ENCODE data around the gene VAMP2. TPM values are rescaled to one million over a fixed set of nuclear protein-coding genes. Genes with fewer than 3 reads are reported as not detected.

VAMP2 gene
- total and polyA plus RNA-seq, 9 of the 15 experiments (the other 6 are each of a cell fraction or from before 2014, with no cell fraction given) = 2.3 to 31.8 (median 6.0) TPM

DNA sequence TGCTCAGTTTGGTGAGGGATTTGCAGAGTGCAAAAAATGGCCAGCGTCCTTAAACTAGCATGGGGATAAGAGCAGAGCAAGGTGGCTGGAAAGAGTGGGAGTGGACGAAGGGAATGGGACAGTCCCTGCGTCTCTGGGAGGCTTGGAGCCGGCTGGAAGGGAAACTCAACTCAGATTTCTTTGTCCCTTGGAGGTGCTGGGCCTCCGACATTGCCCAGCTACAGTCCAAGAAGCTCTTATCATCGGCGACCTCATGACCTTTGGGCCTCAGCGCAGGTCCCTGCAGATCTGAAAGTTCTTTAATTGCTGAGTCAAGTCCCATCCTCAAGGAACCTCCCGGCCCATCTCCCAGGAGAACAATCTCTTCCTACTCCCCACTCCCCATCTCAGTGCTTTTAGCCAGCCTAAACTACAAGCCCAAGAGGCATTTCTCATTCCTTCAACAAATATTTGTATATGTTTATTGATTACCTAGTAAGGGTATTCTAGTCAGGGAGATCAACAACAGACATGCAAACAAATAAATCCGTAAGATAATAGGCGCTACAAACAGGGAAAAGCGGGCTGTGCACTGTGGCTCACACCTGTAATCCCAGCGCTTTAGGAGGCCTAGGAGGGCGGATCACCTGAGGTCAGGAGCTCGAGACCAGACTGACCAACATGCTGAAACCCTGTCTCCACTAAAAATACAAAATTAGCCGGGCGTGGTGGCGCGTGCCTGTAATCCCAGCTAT lies 14.4 kb upstream of the VAMP2 start:
- H4K20me1 ChIP-seq (replicated peaks; ENCODE audit: control insufficient read depth, insufficient read depth, low read length) = no peaks in the 10 kb centered on the region; the same call in 1 of the 2 replicates
- ATAC-seq (no peak), DNase-seq (ENCODE audit: extremely low read depth in 1 of 4, low spot score in 3 of 4) (peak in 2 of 4 experiments; percentile 23 to 75), FAIRE-seq (peak; percentile 58)
- in situ Hi-C loops (cut with MboI) (no loop called here), intact Hi-C loops (cut with micrococcal nuclease) (no loop called here)
- H3K79me2 ChIP-seq (ENCODE audit: control insufficient read depth, insufficient read depth, low read length) = peaks cover 10% of the 10 kb centered on the region
- H3K4me2 ChIP-seq (ENCODE audit: insufficient read depth, low read length) = peak overlapping the region; percentile 88
- H3K36me3 ChIP-seq (ENCODE audit: control insufficient read depth, insufficient read depth, low read length) = no peaks in the 10 kb centered on the region
- BruUV-seq (replicated peaks) = no TSS peak
- H3K9ac ChIP-seq (ENCODE audit: insufficient read depth in 1 of 2, low read depth in 2 of 2, low read length in 2 of 2) = peak overlapping the region; percentile 75 to 95; a peak in 3 of 4 replicates
- ChIA-PET CTCF (ENCODE audit: low intra/inter-chr PET ratio) (no interaction called here), POLR2A (interaction anchor here (0.6 to 1.0 kb wide), 3 partner anchors 21 to 506 kb away, joined by 3 to 4 read pairs (median 3); no protein-coding TSS in a partner anchor)
- H3K27ac ChIP-seq (ENCODE audit: extremely low read depth, low read depth, low read length) = peak overlapping the region; percentile 78; the same call in 1 of the 3 replicates
- H3K4me1 ChIP-seq (replicated peaks in 1 of 2; ENCODE audit: control insufficient read depth in 2 of 2, insufficient read depth in 2 of 2, low read length in 2 of 2) = peaks cover 25 to 34% of the 10 kb centered on the region in 2 experiments; a peak in 4 of 5 replicates
- H3K4me3 ChIP-seq = peak overlapping the region; percentile 54
- no peaks in the 10 kb centered on the region for H3K9me1 ChIP-seq (ENCODE audit: control insufficient read depth, insufficient read depth, low read length)
- H3K27me3 ChIP-seq (ENCODE audit: control insufficient read depth in 2 of 2, insufficient read depth in 2 of 2, low read length in 2 of 2) = no peaks in the 10 kb centered on the region
- peak overlapping the region; percentile 93 for H2AFZ ChIP-seq (ENCODE audit: low read depth, low read length)
- whole genome bisulfite sequencing (ENCODE audit: insufficient coverage, low coverage, missing lambda C conversion rate) = 50% methylated on average over 19 of the region's 19 CpGs
- no peaks in the 10 kb centered on the region for H3K9me3 ChIP-seq (replicated peaks; ENCODE audit: control insufficient read depth, insufficient read depth, low read depth, low read length)
- TF ChIP-seq PPARD (CRISPR knock-in tag; IDR thresholded peaks at IDR 0.05) (no peak), POLR2G (IDR thresholded peaks at IDR 0.05; ENCODE audit: low read depth, low read length) (no peak), YBX1 (IDR thresholded peaks at IDR 0.05) (no peak), ZKSCAN3 (CRISPR knock-in tag; IDR thresholded peaks at IDR 0.05) (no peak), SMARCA4 (IDR thresholded peaks at IDR 0.05) (no peak), POLR2AphosphoS5 (IDR thresholded peaks at IDR 0.05; ENCODE audit: control insufficient read depth, insufficient read depth, low read depth, low read length) (no peak), CEBPG (CRISPR knock-in tag; IDR thresholded peaks at IDR 0.05) (no peak), CEBPG (tag; conservative IDR thresholded peaks at IDR 0.05 in 1 of 2, IDR thresholded peaks at IDR 0.05 in 1 of 2) (no peak)
- TF ChIP-seq, protein P1, sequence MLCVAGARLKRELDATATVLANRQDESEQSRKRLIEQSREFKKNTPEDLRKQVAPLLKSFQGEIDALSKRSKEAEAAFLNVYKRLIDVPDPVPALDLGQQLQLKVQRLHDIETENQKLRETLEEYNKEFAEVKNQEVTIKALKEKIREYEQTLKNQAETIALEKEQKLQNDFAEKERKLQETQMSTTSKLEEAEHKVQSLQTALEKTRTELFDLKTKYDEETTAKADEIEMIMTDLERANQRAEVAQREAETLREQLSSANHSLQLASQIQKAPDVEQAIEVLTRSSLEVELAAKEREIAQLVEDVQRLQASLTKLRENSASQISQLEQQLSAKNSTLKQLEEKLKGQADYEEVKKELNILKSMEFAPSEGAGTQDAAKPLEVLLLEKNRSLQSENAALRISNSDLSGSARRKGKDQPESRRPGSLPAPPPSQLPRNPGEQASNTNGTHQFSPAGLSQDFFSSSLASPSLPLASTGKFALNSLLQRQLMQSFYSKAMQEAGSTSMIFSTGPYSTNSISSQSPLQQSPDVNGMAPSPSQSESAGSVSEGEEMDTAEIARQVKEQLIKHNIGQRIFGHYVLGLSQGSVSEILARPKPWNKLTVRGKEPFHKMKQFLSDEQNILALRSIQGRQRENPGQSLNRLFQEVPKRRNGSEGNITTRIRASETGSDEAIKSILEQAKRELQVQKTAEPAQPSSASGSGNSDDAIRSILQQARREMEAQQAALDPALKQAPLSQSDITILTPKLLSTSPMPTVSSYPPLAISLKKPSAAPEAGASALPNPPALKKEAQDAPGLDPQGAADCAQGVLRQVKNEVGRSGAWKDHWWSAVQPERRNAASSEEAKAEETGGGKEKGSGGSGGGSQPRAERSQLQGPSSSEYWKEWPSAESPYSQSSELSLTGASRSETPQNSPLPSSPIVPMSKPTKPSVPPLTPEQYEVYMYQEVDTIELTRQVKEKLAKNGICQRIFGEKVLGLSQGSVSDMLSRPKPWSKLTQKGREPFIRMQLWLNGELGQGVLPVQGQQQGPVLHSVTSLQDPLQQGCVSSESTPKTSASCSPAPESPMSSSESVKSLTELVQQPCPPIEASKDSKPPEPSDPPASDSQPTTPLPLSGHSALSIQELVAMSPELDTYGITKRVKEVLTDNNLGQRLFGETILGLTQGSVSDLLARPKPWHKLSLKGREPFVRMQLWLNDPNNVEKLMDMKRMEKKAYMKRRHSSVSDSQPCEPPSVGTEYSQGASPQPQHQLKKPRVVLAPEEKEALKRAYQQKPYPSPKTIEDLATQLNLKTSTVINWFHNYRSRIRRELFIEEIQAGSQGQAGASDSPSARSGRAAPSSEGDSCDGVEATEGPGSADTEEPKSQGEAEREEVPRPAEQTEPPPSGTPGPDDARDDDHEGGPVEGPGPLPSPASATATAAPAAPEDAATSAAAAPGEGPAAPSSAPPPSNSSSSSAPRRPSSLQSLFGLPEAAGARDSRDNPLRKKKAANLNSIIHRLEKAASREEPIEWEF (CRISPR knock-in tag; IDR thresholded peaks at IDR 0.05) = no peak
- TF ChIP-seq, protein P2, sequence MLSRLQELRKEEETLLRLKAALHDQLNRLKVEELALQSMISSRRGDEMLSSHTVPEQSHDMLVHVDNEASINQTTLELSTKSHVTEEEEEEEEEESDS (CRISPR knock-in tag; IDR thresholded peaks at IDR 0.05) = no peak
- TF ChIP-seq, protein P3, sequence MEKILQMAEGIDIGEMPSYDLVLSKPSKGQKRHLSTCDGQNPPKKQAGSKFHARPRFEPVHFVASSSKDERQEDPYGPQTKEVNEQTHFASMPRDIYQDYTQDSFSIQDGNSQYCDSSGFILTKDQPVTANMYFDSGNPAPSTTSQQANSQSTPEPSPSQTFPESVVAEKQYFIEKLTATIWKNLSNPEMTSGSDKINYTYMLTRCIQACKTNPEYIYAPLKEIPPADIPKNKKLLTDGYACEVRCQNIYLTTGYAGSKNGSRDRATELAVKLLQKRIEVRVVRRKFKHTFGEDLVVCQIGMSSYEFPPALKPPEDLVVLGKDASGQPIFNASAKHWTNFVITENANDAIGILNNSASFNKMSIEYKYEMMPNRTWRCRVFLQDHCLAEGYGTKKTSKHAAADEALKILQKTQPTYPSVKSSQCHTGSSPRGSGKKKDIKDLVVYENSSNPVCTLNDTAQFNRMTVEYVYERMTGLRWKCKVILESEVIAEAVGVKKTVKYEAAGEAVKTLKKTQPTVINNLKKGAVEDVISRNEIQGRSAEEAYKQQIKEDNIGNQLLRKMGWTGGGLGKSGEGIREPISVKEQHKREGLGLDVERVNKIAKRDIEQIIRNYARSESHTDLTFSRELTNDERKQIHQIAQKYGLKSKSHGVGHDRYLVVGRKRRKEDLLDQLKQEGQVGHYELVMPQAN (IDR thresholded peaks at IDR 0.05; ENCODE audit: borderline replicate concordance) = no peak
- TF ChIP-seq, protein P4, sequence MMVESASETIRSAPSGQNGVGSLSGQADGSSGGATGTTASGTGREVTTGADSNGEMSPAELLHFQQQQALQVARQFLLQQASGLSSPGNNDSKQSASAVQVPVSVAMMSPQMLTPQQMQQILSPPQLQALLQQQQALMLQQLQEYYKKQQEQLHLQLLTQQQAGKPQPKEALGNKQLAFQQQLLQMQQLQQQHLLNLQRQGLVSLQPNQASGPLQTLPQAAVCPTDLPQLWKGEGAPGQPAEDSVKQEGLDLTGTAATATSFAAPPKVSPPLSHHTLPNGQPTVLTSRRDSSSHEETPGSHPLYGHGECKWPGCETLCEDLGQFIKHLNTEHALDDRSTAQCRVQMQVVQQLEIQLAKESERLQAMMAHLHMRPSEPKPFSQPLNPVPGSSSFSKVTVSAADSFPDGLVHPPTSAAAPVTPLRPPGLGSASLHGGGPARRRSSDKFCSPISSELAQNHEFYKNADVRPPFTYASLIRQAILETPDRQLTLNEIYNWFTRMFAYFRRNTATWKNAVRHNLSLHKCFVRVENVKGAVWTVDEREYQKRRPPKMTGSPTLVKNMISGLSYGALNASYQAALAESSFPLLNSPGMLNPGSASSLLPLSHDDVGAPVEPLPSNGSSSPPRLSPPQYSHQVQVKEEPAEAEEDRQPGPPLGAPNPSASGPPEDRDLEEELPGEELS (CRISPR knock-in tag; IDR thresholded peaks at IDR 0.05; ENCODE audit: borderline replicate concordance) = no peak
